ENCODE results near the gene PNPLA2.

PNPLA2 gene

DNA sequence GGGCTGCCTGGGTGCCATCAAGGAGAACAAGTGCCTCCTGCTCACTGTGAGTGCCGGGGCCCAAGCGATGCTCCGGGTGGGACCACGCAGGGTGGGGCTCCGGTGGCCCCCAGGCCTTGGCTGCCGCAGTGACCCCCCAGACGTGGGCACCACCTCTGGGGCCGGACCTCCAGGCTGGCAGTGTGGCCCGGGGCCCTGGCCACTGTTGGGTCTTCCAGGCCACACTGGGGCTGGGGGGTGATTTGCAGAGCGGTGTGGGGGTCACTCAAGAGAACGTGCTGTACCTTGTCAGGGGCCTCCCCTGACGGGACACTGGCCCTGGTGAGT, 43.9 kb downstream of the PNPLA2 start:
- no peak for DNase-seq

GRCh38 chr11:863023-863909, 44.6 kb downstream of the PNPLA2 start:
- DNase-seq, result no peak

DNA sequence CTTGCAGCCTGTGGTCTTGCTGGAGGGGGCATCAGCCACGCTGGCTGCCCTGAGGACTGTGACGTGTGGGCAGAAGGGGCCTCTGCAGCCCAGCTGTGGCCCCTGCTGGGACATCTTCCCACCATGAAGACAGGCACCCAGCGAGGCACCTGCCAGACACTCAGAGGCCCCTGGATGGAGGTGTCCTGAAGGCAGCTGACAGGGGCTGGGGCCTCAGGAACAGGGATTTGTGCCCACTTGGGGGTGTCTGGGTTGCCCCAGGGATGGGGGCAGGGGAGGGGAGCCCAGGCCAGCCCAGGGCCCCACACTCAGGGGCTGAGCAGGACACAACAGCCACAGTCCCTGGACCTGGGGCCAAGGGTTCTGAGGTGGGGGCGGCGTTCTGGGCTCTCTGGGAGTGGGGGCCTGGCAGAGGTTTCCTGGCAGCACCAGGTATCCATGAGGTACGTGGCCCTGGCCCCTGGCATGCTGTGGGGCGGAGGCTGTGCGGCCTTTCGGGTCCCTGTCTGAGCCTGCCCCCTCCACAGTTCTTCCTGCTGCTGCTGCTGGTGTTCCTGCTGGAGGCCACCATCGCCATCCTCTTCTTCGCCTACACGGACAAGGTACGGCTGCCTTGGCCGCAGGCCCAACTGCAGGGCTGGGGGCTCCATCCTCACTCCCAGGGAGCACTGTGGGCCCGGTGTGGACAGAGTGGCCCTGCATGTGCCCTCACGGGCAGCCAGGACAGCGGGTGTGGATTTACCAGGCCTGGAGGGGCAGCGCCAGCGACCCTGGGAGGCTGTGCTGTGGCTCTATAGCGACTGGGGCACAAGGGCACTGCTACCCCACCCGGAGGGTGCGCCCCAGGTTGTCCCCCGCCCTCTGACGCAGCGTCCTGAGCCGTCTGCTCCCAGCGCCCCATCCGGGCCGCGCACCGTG, 45.5 kb downstream of the PNPLA2 start:
- no peak for DNase-seq

DNA sequence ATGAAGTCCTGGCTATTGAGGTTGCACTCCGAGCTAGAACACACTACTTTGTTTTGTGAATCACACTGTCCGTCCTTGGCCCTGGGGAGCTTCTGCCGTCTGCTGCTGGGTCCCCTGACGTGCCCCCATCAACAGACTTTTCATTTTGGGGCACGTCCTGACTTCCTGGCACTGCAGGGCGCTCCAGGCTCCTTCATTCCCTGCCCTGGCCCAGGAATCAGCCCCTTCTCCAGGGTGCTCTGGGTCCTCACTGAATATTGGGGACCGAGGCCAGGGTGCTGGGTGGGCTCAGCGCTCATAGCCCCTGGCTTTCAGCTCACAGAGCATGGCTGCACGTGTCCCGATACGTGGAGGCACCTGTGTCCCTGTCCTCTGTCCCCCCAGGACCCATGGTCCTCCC, 46.2 kb downstream of the PNPLA2 start:
- no peak for DNase-seq

- no peak for DNase-seq
Measured at GRCh38 chr11:865462-866430, 47.0 kb downstream of the PNPLA2 start.

DNA sequence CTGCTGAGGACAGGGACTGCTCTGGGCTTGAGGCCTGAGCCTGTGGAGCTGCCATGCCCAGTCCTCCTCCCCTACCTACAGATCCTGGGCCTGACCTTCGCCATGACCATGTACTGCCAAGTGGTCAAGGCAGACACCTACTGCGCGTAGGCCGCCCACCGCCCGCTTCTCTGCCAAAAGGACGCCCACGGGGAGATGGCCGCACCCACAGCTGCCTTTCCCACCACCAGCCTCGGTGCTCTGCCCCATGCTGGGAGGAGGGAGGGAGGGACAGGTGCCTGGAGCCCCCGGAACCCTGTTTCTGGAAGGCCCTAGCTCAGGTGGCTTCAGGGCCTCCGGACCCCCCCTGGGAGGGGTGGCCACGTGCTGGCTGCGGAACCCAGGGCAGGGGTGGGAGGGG, 47.8 kb downstream of the PNPLA2 start:
- DNase-seq, result no peak

- DNase-seq, result no peak
Measured at GRCh38 chr11:867856-868358, 49.2 kb downstream of the PNPLA2 start.

GRCh38 chr11:868394-868793, 49.7 kb downstream of the PNPLA2 start:
- DNase-seq, result no peak

DNA sequence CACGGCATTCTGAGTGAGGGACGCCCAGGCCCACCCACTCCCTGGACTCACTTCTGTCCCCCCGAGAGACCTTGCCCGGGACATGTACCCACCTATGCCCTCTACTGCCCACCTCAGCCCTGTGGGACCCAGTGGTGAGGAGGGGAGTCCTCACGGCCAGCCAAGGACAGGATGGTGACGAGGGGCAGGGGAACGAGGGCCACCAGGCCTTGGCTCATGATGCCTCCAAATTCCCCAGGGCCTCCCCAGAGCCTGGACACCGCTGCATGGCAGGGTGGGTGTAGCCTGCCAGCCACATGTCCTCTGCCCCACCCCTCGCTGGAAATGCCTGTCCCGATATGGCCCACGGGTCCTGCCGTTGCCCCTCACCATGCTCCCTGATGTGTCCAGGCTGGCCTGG, 50.1 kb downstream of the PNPLA2 start:
- DNase-seq, result no peak

- DNase-seq, result no peak
Measured at GRCh38 chr11:869399-870126, 50.8 kb downstream of the PNPLA2 start.

DNA sequence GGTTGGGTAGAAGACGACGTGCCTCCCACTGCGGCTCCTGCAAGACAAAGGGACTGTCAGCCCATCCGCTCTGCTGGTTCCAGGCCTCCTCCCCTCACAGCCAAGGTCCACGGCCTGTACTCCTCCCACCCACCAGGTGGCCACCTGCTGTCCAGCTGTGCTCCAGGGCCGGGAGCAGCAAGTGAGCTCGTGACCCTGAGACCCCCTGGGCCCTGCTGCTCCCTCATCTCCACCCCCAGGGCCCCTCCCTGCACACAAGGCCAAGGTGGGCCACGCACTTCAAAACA, 51.4 kb downstream of the PNPLA2 start:
- DNase-seq, result no peak

- DNase-seq, result no peak
Measured at GRCh38 chr11:870418-870817, 51.7 kb downstream of the PNPLA2 start.

DNA sequence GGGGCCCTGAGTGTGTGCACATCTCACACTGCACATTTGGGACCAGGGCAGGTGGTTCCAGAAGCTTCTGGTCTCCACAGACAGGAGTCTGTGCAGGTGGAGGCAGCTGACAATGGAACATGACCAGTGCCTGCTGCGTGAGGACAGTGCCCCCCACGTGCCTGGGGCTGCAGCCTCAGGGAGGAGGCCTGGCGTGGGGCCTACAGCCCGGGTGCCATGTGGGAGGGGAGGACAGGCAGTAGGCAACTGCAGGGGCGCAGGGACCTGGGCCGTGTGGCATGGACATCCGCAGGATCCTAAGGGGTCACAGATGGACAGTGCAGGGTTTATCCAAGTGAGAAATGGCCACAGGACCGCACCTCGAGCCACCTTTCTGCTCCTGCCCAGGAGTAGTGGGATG, 52.8 kb downstream of the PNPLA2 start:
- DNase-seq, result no peak

- DNase-seq, result no peak
Measured at GRCh38 chr11:872799-873198, 54.1 kb downstream of the PNPLA2 start.

DNA sequence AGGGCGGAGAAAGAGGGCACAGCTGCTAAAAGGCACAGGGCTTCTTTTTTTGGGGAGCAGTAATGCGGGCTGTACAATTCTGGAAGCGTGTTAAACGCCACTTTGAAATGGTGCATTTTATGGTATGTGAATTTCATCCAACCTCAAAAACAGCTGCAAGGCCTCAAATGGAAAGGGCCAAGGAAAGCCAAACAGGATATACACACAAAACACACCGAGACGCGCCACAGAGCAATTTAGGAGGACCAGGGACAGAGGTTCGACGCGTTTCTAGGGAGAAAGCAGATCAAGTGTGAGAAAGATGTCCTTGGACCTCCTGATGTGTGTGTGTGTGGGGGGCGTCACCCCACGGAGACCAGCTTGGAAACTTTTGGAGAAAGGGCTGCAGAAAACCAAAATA, 55.0 kb downstream of the PNPLA2 start:
- no peak for DNase-seq

Data from GF-D8 (cell line).